Caco-2 (cell line): ENCODE results near the gene RSPH6A. TPM values are rescaled to one million over a fixed set of nuclear protein-coding genes. Genes with fewer than 3 reads are reported as not detected.

Experiments
- BruUV-seq: library from RNA; stranded (reverse); fragments of 400-500 nt; replicated peaks from 2 replicates; lab custom pipeline; 2021; lab: Mats Ljungman, UMichigan
- CTCF ChIA-PET: fragments of 300-600 bp; sonication (Branson Sonifier 250); formaldehyde crosslinking; loops from one replicate; lab custom pipeline; 2022; ENCODE audit warnings: antibody characterized with exemption; lab: Charles Lee
- POLR2A ChIA-PET: fragments of 300-600 bp; sonication (Branson Sonifier 250); formaldehyde crosslinking; loops from one replicate; lab custom pipeline; 2022; ENCODE audit warnings: antibody characterized with exemption; lab: Charles Lee
- DNase-seq, 2 experiments: peaks; one replicate each; pipeline versions ENCODE4 v3.0.0 to v3.0.0-alpha.2; 2020 to 2022
- H3K27me3 ChIP-seq: replicated peaks from 2 replicates; pipeline ENCODE4 v1.6.0; 2011; ENCODE audit warnings: low read length; ENCODE audit not compliant: control insufficient read depth, insufficient read depth
- H3K36me3 ChIP-seq: 2 replicates; pipeline ENCODE4 v1.5.1; 2011; ENCODE audit warnings: low read length; ENCODE audit not compliant: control insufficient read depth, insufficient read depth
- H3K4me1 ChIP-seq: fragments of 250-450 bp; sonication (Bioruptor Pico); 2 replicates; pipeline ENCODE4 v1.5.1; 2020; ENCODE audit warnings: mild to moderate bottlenecking
- H3K4me3 ChIP-seq: 2 replicates; pipeline ENCODE4 v1.5.1; 2011; ENCODE audit warnings: low read depth, mild to moderate bottlenecking, control low read depth, low read length
- H3K9me3 ChIP-seq: fragments of 250-450 bp; sonication (Bioruptor Pico); 2 replicates; pipeline ENCODE4 v1.5.1; 2020; ENCODE audit warnings: mild to moderate bottlenecking, moderate library complexity
- H3K27ac Mint-ChIP-seq: one replicate; pipeline ENCODE4 v1.8.0; 2022; ENCODE audit warnings: mixed read lengths; ENCODE audit not compliant: unreplicated experiment
- H3K27me3 Mint-ChIP-seq: one replicate; pipeline ENCODE4 v1.8.0; 2022; ENCODE audit warnings: mixed read lengths; ENCODE audit not compliant: insufficient read depth, unreplicated experiment
- H3K36me3 Mint-ChIP-seq: one replicate; pipeline ENCODE4 v1.8.0; 2022; ENCODE audit warnings: mild to moderate bottlenecking, mixed read lengths; ENCODE audit not compliant: insufficient read depth, unreplicated experiment
- H3K4me1 Mint-ChIP-seq: one replicate; pipeline ENCODE4 v1.8.0; 2022; ENCODE audit warnings: low read depth, mixed read lengths; ENCODE audit not compliant: unreplicated experiment
- H3K4me3 Mint-ChIP-seq: one replicate; pipeline ENCODE4 v1.8.0; 2022; ENCODE audit warnings: mild to moderate bottlenecking, moderate library complexity, mixed read lengths; ENCODE audit not compliant: unreplicated experiment
- H3K9me3 Mint-ChIP-seq: one replicate; pipeline ENCODE4 v1.8.0; 2022; ENCODE audit warnings: mixed read lengths; ENCODE audit not compliant: unreplicated experiment
- CTCF ChIP-seq, 2 experiments: fragments of 200-600 bp in 1 of 2; IDR thresholded peaks; 1 replicate in 1 of 2; 2 replicates in 1 of 2; pipeline versions ENCODE4 v1.5.1 to v1.8.0; 2011 to 2022; ENCODE audit warnings: antibody characterized with exemption in 1 of 2, control low read depth in 1 of 2, inconsistent platforms in 1 of 2, low read depth in 1 of 2, low read length in 1 of 2, mild to moderate bottlenecking in 1 of 2, moderate library complexity in 1 of 2; ENCODE audit not compliant: insufficient read depth in 1 of 2, severe bottlenecking in 1 of 2, unreplicated experiment in 1 of 2
- intact Hi-C: fragments of 100-400 bp; cut with micrococcal nuclease; formaldehyde crosslinking; loops from one replicate; pipeline ENCODE4 v1.10.0; 2022; ENCODE audit not compliant: unreplicated experiment
- total RNA-seq: library from RNA; stranded (reverse); gene quantifications from 2 replicates; pipeline ENCODE4 v1.2.3, GENCODE V29; 2022

RSPH6A gene
- total RNA-seq, 1 experiment from 2014 or later, result 0.23 TPM

GRCh38 chr19:45819769-45820168 is 4.7 kb upstream of the RSPH6A start:
- no peaks in the 10 kb centered on the region for H3K27me3 Mint-ChIP-seq
- BruUV-seq, result no TSS peak
- DNase-seq, result no peak
- H3K9me3 ChIP-seq, result no peaks in the 10 kb centered on the region
- H3K9me3 Mint-ChIP-seq, result no peaks in the 10 kb centered on the region
- H3K27ac Mint-ChIP-seq, result peak overlapping the region; percentile 80
- peaks cover 6% of the 10 kb centered on the region; the same call in 1 of the 2 replicates for H3K4me1 ChIP-seq
- no peak overlapping the region for H3K4me3 ChIP-seq
- peaks cover 4% of the 10 kb centered on the region for H3K36me3 ChIP-seq
- intact Hi-C loops, result loop anchor here (10.0 kb wide), 1 partner anchor 195 kb away; no protein-coding TSS in a partner anchor
- H3K36me3 Mint-ChIP-seq, result peaks cover 72% of the 10 kb centered on the region
- H3K4me3 Mint-ChIP-seq, result no peak overlapping the region
- ChIA-PET CTCF (no interaction called here), POLR2A (no interaction called here)
- TF ChIP-seq CTCF (IDR thresholded peaks at IDR 0.05; ENCODE audit: insufficient read depth in 1 of 2, low read depth in 1 of 2, low read length in 1 of 2, severe bottlenecking in 1 of 2, unreplicated experiment in 1 of 2), result no peak
- H3K27me3 ChIP-seq, result no peaks in the 10 kb centered on the region
- peaks cover 14% of the 10 kb centered on the region for H3K4me1 Mint-ChIP-seq

- Histone ChIP-seq H3K4me3 (no peak overlapping the region), H3K9me3 (no peaks in the 10 kb centered on the region), H3K27me3 (no peaks in the 10 kb centered on the region), H3K4me1 (peaks cover 6% of the 10 kb centered on the region; the same call in 1 of the 2 replicates), H3K36me3 (peaks cover 2% of the 10 kb centered on the region)
- ChIA-PET POLR2A (interaction anchor here (1.0 to 1.3 kb wide), 2 partner anchors 46 to 68 kb away, joined by 3 to 4 read pairs; partner anchors contain the start of gene IRF2BP1), CTCF (interaction anchor here (0.7 to 2.8 kb wide), 11 partner anchors 11 to 1611 kb away, joined by 3 to 46 read pairs (median 12); partner anchors contain the start of genes FOXA3, IRF2BP1, MYPOP and SIX5)
- H3K4me3 Mint-ChIP-seq, result no peak overlapping the region
- H3K27ac Mint-ChIP-seq, result no peak overlapping the region
- H3K27me3 Mint-ChIP-seq, result no peaks in the 10 kb centered on the region
- BruUV-seq, result no TSS peak
- intact Hi-C loops, result loop anchor here (1.0 to 10.0 kb wide), 2 partner anchors 65 to 197 kb away; no protein-coding TSS in a partner anchor
- DNase-seq, result peak in 1 of 2 experiments; percentile 41
- H3K36me3 Mint-ChIP-seq, result peaks cover 62% of the 10 kb centered on the region
- H3K4me1 Mint-ChIP-seq, result peaks cover 14% of the 10 kb centered on the region
- no peak for TF ChIP-seq CTCF (IDR thresholded peaks at IDR 0.05; ENCODE audit: insufficient read depth in 1 of 2, low read depth in 1 of 2, low read length in 1 of 2, severe bottlenecking in 1 of 2, unreplicated experiment in 1 of 2)
- no peaks in the 10 kb centered on the region for H3K9me3 Mint-ChIP-seq
Observed at GRCh38 chr19:45817725-45818301, 2.7 kb upstream of the RSPH6A start.

DNA sequence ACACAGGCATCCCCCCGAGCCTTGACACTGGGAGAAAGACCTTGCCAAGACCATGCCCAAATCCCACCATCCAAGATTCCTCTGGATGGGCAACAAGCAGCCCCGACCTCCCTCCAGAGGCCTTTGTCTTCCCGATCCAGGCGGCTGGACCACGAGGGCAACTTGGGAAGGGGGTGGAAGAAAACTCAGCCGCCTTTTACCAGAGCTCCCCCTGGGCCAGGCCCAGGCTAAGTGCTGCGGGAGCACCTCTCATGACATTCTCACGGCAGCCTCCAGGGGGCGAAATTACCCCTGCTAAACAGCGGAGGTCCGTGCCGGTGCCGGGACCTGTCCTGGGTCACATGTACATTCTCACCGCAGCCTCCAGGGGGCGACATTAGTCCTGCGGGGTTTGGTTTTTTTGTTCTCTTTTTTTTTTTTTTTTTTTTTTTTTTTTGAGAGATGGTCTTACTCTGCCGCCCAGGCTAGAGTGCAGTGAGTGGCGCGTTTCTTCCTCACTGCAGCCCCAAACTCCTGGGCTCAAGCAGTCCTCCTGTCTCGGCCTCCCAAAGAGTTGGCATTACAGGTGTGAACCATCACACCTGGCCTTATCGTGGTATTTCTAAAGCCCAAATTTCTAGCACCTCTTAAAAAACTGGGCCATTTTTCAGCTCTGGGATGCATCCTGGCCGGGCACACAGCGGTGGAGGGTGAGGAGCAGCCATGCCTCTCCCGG is 2.1 kb upstream of the RSPH6A start:
- Histone ChIP-seq H3K4me3 (no peak overlapping the region), H3K4me1 (peaks cover 6% of the 10 kb centered on the region; the same call in 1 of the 2 replicates), H3K36me3 (no peaks in the 10 kb centered on the region; the same call in 1 of the 2 replicates), H3K9me3 (no peaks in the 10 kb centered on the region), H3K27me3 (no peaks in the 10 kb centered on the region)
- DNase-seq, result peak; percentile 96 to 98
- Mint-ChIP-seq H3K36me3 (peaks cover 60% of the 10 kb centered on the region), H3K4me3 (no peak overlapping the region), H3K27ac (no peak overlapping the region), H3K9me3 (no peaks in the 10 kb centered on the region), H3K27me3 (no peaks in the 10 kb centered on the region), H3K4me1 (peaks cover 14% of the 10 kb centered on the region)
- peak; percentile 97 to 99 for TF ChIP-seq CTCF (IDR thresholded peaks at IDR 0.05; ENCODE audit: insufficient read depth in 1 of 2, low read depth in 1 of 2, low read length in 1 of 2, severe bottlenecking in 1 of 2, unreplicated experiment in 1 of 2)
- POLR2A ChIA-PET, result interaction anchor here (0.6 to 1.3 kb wide), 4 partner anchors 46 to 73 kb away, joined by 3 to 5 read pairs (median 4); partner anchors contain the start of gene IRF2BP1
- BruUV-seq, result no TSS peak
- intact Hi-C loops, result loop anchor here (1.0 to 10.0 kb wide), 2 partner anchors 66 to 198 kb away; no protein-coding TSS in a partner anchor
- CTCF ChIA-PET, result interaction anchor here (0.6 to 2.8 kb wide), 40 partner anchors 9 to 1610 kb away, joined by 3 to 46 read pairs (median 5); partner anchors contain the start of genes CCDC61, DMPK, DMWD and FBXO46
